Measurements from ENCODE around the gene STAC.

GRCh38 chr3:36487616-36488015, 107.3 kb downstream of the STAC start:
- TF ChIP-seq CTCF (IDR thresholded peaks at IDR 0.05; ENCODE audit: extremely low read depth in 1 of 2, insufficient read depth in 1 of 2, low read depth in 1 of 2, low read length in 2 of 2) (no peak), POLR2AphosphoS5 (IDR thresholded peaks at IDR 0.05; ENCODE audit: insufficient read depth, low read depth, low read length) (no peak), EZH2 (IDR thresholded peaks at IDR 0.05; ENCODE audit: borderline replicate concordance, low read depth, low read length, severe bottlenecking) (no peak), POLR2A (IDR thresholded peaks at IDR 0.05; ENCODE audit: low read depth, low read length) (no peak), MYC (IDR thresholded peaks at IDR 0.05; ENCODE audit: low read depth, low read length) (no peak), JUN (IDR thresholded peaks at IDR 0.05; ENCODE audit: borderline replicate concordance, insufficient read depth, insufficient read length, low read depth) (no peak), FOS (IDR thresholded peaks at IDR 0.05; ENCODE audit: borderline replicate concordance, insufficient read depth, low read length) (no peak)

Data from endothelial cell of umbilical vein (primary cell).